Epithelial cell of proximal tubule (primary cell): ENCODE results near the gene MAML2. TPM values are rescaled to one million over a fixed set of nuclear protein-coding genes. Genes with fewer than 3 reads are reported as not detected.
A peak's percentile ranks its signal among the peaks of the same experiment; 100 is the strongest.

Experiments
- DNase-seq: peaks from one replicate; pipeline ENCODE4 v3.0.0-alpha.2; 2011; ENCODE audit warnings: low read depth
- H3K4me3 ChIP-seq: 2 replicates; pipeline ENCODE4 v1.5.1; 2011; ENCODE audit warnings: low read depth, mild to moderate bottlenecking, low read length
- total RNA-seq: library from RNA; depleted of rRNA; stranded (reverse); fragments of >200 nt; gene quantifications from 2 replicates; pipeline ENCODE4 v1.2.3, GENCODE V29; 2015
- TF ChIP-seq, protein P1 (sequence below): conservative IDR thresholded peaks from 2 replicates; pipeline ENCODE4 v1.5.1; 2012; ENCODE audit warnings: low read depth, mild to moderate bottlenecking, low read length

Gene MAML2
- total RNA-seq, 1 donor from 2014 or later = 5.1 TPM

DNA sequence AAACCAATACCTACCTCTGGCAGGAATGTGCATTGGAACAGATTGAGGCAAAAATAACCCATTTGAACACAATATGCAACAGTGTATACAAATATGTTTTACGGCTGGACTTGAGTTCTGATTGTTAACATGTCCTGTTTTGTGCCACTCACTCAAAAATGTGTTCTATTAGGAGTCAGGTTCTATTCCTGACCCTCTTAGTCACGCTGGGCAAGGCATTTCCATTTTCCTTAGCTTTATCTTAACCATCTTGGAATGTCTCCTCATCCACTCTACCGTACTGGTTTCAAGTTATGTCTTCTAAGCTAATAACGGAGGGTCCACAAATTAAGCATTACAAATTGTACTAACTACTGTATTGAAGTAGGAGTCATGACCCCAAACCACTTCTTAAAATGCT is 78.6 kb downstream of the MAML2 start:
- no peak for DNase-seq
- TF ChIP-seq, protein P1, sequence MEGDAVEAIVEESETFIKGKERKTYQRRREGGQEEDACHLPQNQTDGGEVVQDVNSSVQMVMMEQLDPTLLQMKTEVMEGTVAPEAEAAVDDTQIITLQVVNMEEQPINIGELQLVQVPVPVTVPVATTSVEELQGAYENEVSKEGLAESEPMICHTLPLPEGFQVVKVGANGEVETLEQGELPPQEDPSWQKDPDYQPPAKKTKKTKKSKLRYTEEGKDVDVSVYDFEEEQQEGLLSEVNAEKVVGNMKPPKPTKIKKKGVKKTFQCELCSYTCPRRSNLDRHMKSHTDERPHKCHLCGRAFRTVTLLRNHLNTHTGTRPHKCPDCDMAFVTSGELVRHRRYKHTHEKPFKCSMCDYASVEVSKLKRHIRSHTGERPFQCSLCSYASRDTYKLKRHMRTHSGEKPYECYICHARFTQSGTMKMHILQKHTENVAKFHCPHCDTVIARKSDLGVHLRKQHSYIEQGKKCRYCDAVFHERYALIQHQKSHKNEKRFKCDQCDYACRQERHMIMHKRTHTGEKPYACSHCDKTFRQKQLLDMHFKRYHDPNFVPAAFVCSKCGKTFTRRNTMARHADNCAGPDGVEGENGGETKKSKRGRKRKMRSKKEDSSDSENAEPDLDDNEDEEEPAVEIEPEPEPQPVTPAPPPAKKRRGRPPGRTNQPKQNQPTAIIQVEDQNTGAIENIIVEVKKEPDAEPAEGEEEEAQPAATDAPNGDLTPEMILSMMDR = no peak

DNA sequence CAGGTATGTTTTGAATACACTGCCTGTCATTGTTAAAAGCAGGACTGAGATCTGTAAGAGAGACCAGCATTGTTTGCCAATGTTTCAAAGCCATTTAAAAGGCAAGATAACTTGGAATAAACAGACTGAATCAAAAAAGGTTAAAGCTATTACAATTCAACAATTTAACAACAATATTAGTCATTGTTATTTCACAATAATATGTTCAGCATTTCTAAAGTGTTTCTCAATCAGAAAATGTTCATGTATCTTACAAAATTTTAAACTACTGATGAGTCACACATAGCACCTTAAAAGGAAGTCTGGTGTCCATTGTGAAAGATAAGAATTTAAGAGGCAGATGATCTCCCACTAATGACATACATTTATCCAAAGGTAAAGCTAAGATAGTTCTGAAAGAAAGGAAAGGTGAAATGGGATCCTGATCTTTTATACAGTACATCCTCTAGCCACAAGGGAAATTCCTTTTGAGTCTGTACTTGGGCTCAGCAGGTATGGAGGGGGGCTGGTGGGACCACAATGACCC is 79.7 kb downstream of the MAML2 start:
- peak; percentile 89 for DNase-seq
- TF ChIP-seq, protein P1 = no peak

More for the DNA sequence above, 78.6 kb downstream of the MAML2 start:
- no peak overlapping the region for H3K4me3 ChIP-seq

DNA sequence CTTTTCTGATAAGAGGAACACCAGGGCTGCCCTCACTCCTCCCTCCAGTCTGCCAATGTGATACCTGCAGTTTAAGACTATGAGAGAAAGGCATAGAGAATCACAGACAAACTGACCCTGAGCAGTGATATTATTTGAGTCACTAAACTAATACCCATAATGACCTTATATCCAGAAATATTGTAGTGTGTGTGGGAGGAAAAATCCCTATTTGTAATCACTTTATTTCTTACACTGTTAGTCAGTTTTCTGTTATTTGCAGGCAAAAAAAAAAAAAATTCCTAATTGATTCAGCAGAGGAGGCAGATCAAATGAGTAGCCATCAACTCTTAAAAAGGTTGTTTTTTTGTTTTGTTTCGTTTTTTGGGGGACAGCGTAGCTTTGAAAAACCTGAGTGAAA is 82.5 kb downstream of the MAML2 start:
- no peak for DNase-seq
- H3K4me3 ChIP-seq = no peak overlapping the region
- TF ChIP-seq, protein P1 = no peak

More for the DNA sequence above, 79.7 kb downstream of the MAML2 start:
- H3K4me3 ChIP-seq = no peak overlapping the region

DNA sequence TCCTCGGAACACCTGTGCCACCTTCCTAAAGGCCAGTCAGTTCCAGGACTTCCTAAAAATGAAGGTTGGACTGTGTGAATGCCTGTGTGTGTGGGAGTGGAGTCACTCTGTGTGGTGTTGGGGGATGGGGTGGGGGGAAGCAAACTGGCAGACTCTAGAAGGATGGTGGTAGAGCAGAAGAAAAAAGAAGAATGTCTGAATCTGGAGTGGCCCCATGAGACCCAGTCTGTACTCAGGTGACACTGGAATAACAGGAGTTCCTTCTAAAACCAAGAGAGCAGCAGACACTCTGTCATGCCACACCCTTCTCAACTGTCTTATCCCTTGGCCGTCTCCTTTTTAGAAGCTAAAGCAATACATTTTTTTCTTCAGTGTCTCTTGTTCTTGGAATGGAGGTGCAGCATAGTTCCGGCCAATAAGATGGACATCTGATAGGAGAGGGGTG is 82.9 kb downstream of the MAML2 start:
- no peak overlapping the region for H3K4me3 ChIP-seq
- TF ChIP-seq, protein P1 = no peak
- no peak for DNase-seq

DNA sequence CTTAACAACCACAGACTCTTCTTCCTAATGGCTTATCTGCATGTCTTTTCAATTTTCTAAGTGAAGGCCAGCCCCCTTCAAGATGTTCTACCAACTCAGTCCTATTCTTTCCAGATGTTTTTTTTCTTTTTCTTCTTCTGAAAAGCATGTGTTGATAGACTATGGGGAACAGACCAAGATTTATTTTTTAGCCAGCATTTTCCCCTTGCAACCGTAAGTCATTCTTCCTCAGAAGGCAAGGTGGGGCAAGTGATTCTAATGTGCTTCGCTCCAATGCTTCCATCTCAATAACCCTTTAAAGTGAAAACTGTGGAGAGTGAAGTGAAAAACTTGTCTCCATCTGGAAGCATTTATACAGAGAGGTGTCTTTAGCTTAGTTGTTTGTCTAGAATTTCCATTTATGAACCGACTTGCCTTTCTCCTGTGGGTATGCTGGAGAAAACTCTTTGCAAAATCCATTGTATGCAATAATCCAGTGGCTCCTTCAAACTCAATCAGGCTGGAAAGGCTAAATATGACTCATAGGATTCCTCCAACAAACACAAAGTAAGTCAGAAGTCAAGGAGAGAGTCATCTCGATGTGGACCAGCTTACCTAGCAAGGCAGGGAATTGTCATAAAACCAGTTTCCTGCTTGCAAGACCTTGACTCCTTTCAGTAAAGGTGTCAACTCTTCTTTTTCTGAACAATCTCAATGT is 83.7 kb downstream of the MAML2 start:
- peak; percentile 83 for DNase-seq
- peak overlapping the region; percentile 5 for H3K4me3 ChIP-seq
- TF ChIP-seq, protein P1 = no peak

DNA sequence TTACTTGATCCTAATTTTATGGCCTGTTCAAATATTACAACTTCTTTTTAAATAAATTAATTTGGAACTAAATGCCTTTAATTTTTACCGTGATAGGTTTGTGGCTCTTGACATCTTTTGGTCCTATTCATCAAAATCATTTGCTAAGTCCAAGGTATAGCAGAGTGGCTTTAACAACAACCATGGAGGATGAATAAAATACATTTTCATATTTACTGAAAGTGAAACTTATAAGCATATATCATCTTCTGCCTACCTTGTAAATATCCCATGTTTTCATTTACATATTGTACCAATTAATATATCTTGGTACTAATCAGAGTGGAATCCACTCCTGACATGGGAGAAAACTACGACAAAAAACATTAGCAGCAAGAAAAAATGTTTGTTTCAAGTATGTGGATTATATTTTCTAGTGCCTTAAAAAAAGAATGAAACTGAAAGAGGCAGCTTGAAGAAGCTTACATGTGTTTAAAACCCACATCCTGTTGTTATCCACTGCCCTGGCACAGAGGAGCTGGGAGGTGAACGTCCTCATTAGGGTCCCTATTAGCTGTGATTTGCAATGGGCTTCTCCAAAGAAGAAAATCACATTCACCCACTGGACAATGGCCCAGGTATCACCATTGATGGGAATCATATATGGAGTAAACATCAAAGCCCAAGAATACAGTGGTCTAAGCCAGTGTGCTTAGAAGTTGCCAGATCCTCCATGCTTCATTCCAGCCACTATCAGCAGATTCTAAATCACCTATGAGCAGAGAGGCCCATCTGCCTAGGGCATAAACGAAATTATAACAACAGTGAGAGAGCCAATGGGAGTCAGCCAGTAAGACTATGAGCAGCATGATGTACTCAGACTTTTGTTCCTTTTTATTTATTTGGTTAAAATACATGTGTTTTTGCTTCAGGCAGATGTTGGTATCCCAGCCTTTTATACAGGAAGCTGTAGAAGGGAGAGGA is 84.7 kb downstream of the MAML2 start:
- TF ChIP-seq, protein P1 = no peak
- no peak for DNase-seq
- no peak overlapping the region for H3K4me3 ChIP-seq
